Activated CD8-positive, alpha-beta T cell treated with anti-CD3 and anti-CD28 coated beads for 36 hours (primary cell): Measurements from ENCODE around the gene SELENOP. TPM values are rescaled to one million over a fixed set of nuclear protein-coding genes. Genes with fewer than 3 reads are reported as not detected.

ENCODE experiments used
- ATAC-seq: fragments of 200-7000 bp; cut with Tn5 transposase; one replicate; pipeline ENCODE4 v1.10.0; 2021; ENCODE audit warnings: mild to moderate bottlenecking, moderate library complexity
- CTCF ChIA-PET: fragments of 350-600 bp; sonication (Branson Sonifier 250); formaldehyde crosslinking; loops from one replicate; lab custom pipeline; 2021; ENCODE audit warnings: antibody characterized with exemption; lab: Charles Lee
- POLR2A ChIA-PET: fragments of 350-600 bp; sonication (Branson Sonifier 250); formaldehyde crosslinking; loops from one replicate; lab custom pipeline; 2021; ENCODE audit warnings: antibody characterized with exemption; lab: Charles Lee
- DNase-seq: peaks from one replicate; pipeline ENCODE4 v3.0.0-alpha.2; 2020
- H3K27ac Mint-ChIP-seq: one replicate; pipeline ENCODE4 v1.8.0; 2021; ENCODE audit warnings: mild to moderate bottlenecking, mixed read lengths
- H3K27me3 Mint-ChIP-seq: one replicate; pipeline ENCODE4 v1.8.0; 2021; ENCODE audit warnings: mixed read lengths
- H3K36me3 Mint-ChIP-seq: one replicate; pipeline ENCODE4 v1.8.0; 2021; ENCODE audit warnings: low read depth, mixed read lengths
- H3K4me1 Mint-ChIP-seq: one replicate; pipeline ENCODE4 v1.8.0; 2021; ENCODE audit warnings: low read depth, mixed read lengths
- H3K4me3 Mint-ChIP-seq: one replicate; pipeline ENCODE4 v1.8.0; 2021; ENCODE audit warnings: mild to moderate bottlenecking, moderate library complexity, mixed read lengths
- H3K9me3 Mint-ChIP-seq: one replicate; pipeline ENCODE4 v1.8.0; 2021; ENCODE audit warnings: mixed read lengths
- CTCF ChIP-seq: fragments of 200-600 bp; IDR thresholded peaks from one replicate; pipeline ENCODE4 v1.8.0; 2022; ENCODE audit warnings: antibody characterized with exemption, mild to moderate bottlenecking
- intact Hi-C: fragments of 100-400 bp; cut with micrococcal nuclease; formaldehyde crosslinking; loops from one replicate; pipeline ENCODE4 v1.10.0; 2022
- total RNA-seq, 2 experiments: library from RNA; stranded (reverse); gene quantifications; one replicate each; pipeline ENCODE4 v1.2.3, GENCODE V29; 2021

The SELENOP gene
- total RNA-seq, 2 experiments from 2014 or later, result not detected

- no peak for DNase-seq
- intact Hi-C loops, result no loop called here
- no peak overlapping the region for H3K4me3 Mint-ChIP-seq
Observed at GRCh38 chr5:42787845-42788244, 23.8 kb downstream of the SELENOP start.

GRCh38 chr5:42787073-42787472, 24.6 kb downstream of the SELENOP start:
- ChIA-PET CTCF (no interaction called here), POLR2A (no interaction called here)
- intact Hi-C loops, result no loop called here
- Mint-ChIP-seq H3K9me3 (peaks cover 14% of the 10 kb centered on the region), H3K4me1 (no peaks in the 10 kb centered on the region), H3K27me3 (peaks cover 3% of the 10 kb centered on the region), H3K27ac (no peak overlapping the region), H3K36me3 (peaks cover 40% of the 10 kb centered on the region), H3K4me3 (no peak overlapping the region)
- no peak for TF ChIP-seq CTCF
- ATAC-seq (no peak), DNase-seq (no peak)

More at GRCh38 chr5:42787845-42788244, 23.8 kb downstream of the SELENOP start:
- CTCF ChIA-PET, result no interaction called here
- no peaks in the 10 kb centered on the region for H3K4me1 Mint-ChIP-seq
- no peak for TF ChIP-seq CTCF
- H3K27me3 Mint-ChIP-seq, result peaks cover 3% of the 10 kb centered on the region
- POLR2A ChIA-PET, result interaction anchor here (0.7 kb wide), 1 partner anchor 304 kb away, joined by 3 read pairs; no protein-coding TSS in a partner anchor
- H3K9me3 Mint-ChIP-seq, result peaks cover 14% of the 10 kb centered on the region
- no peak overlapping the region for H3K27ac Mint-ChIP-seq
- peaks cover 40% of the 10 kb centered on the region for H3K36me3 Mint-ChIP-seq
- ATAC-seq, result no peak

- ChIA-PET POLR2A (no interaction called here), CTCF (no interaction called here)
- H3K36me3 Mint-ChIP-seq, result peaks cover 39% of the 10 kb centered on the region
- TF ChIP-seq CTCF, result no peak
- ATAC-seq (no peak), DNase-seq (no peak)
- H3K4me1 Mint-ChIP-seq, result no peaks in the 10 kb centered on the region
- intact Hi-C loops, result no loop called here
- peaks cover 14% of the 10 kb centered on the region for H3K9me3 Mint-ChIP-seq
- no peak overlapping the region for H3K27ac Mint-ChIP-seq
- no peak overlapping the region for H3K4me3 Mint-ChIP-seq
- peaks cover 3% of the 10 kb centered on the region for H3K27me3 Mint-ChIP-seq
Observed at GRCh38 chr5:42785756-42786155, 25.9 kb downstream of the SELENOP start.

GRCh38 chr5:42784132-42784531, 27.6 kb downstream of the SELENOP start:
- H3K9me3 Mint-ChIP-seq, result peaks cover 12% of the 10 kb centered on the region
- H3K36me3 Mint-ChIP-seq, result peaks cover 35% of the 10 kb centered on the region
- H3K4me3 Mint-ChIP-seq, result no peak overlapping the region
- H3K27me3 Mint-ChIP-seq, result peaks cover 3% of the 10 kb centered on the region
- no peaks in the 10 kb centered on the region for H3K4me1 Mint-ChIP-seq
- ChIA-PET POLR2A (no interaction called here), CTCF (no interaction called here)
- intact Hi-C loops, result no loop called here
- DNase-seq (no peak), ATAC-seq (no peak)
- no peak overlapping the region for H3K27ac Mint-ChIP-seq
- no peak for TF ChIP-seq CTCF

- peaks cover 4% of the 10 kb centered on the region for H3K9me3 Mint-ChIP-seq
- ChIA-PET CTCF (interaction anchor here (1.2 kb wide), 1 partner anchor 36 kb away, joined by 3 read pairs; no protein-coding TSS in a partner anchor), POLR2A (no interaction called here)
- no peak overlapping the region for H3K27ac Mint-ChIP-seq
- peaks cover 3% of the 10 kb centered on the region for H3K27me3 Mint-ChIP-seq
- ATAC-seq (no peak), DNase-seq (no peak)
- intact Hi-C loops, result no loop called here
- no peak for TF ChIP-seq CTCF
- H3K4me3 Mint-ChIP-seq, result no peak overlapping the region
- no peaks in the 10 kb centered on the region for H3K4me1 Mint-ChIP-seq
- peaks cover 20% of the 10 kb centered on the region for H3K36me3 Mint-ChIP-seq
Observed at GRCh38 chr5:42781584-42781983, 30.1 kb downstream of the SELENOP start.
